ENCODE measurements around the gene SIT1.

DNA sequence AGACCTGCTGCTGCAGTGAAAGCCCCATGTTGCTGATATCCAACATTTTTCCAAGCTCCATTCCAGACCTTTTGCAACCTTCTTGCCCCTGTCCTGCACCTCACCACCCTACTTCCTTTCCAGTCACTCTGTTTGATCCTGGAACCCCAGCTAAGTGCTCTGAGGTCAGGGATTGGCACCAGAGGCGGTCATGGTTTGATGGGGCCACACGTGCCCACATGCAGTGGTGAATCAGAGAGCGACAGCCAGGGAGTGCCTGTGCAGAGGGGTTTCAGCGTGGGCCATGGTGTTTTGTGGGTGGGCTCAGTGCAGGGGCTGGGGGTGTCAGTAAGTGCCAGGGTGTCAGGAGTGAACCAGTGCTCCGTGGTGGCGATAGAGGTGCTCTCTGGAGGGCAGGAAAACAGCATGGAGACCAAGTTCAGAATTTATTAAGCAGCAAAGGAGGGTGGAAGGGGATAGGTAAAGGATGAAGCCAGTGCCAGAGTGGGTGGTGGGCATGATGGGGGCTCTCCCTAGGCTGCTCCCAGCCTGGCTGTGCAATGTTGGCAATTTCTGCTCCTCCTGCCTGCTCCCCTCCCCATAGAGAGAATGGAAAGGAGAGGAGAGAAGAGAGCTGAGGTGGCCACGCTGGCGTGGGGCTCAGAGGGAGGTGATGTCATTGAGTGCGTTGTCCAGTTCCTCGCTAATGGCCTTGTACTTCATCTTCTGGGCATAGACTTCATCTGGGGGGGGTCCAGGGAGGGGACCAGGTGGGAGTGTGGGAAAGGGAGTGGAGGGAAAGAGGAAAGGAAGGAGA is 32.0 kb upstream of the SIT1 start:
- no peak for TF ChIP-seq EZH2 (IDR thresholded peaks at IDR 0.05; ENCODE audit: borderline replicate concordance, low read depth, low read length, severe bottlenecking)
- TF ChIP-seq, protein P1, sequence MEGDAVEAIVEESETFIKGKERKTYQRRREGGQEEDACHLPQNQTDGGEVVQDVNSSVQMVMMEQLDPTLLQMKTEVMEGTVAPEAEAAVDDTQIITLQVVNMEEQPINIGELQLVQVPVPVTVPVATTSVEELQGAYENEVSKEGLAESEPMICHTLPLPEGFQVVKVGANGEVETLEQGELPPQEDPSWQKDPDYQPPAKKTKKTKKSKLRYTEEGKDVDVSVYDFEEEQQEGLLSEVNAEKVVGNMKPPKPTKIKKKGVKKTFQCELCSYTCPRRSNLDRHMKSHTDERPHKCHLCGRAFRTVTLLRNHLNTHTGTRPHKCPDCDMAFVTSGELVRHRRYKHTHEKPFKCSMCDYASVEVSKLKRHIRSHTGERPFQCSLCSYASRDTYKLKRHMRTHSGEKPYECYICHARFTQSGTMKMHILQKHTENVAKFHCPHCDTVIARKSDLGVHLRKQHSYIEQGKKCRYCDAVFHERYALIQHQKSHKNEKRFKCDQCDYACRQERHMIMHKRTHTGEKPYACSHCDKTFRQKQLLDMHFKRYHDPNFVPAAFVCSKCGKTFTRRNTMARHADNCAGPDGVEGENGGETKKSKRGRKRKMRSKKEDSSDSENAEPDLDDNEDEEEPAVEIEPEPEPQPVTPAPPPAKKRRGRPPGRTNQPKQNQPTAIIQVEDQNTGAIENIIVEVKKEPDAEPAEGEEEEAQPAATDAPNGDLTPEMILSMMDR (IDR thresholded peaks at IDR 0.05; ENCODE audit: extremely low read depth in 1 of 2, insufficient read depth in 1 of 2, low read depth in 1 of 2, low read length in 2 of 2): no peak
- TF ChIP-seq POLR2A (IDR thresholded peaks at IDR 0.05; ENCODE audit: low read depth, low read length): no peak
- TF ChIP-seq, protein P2, sequence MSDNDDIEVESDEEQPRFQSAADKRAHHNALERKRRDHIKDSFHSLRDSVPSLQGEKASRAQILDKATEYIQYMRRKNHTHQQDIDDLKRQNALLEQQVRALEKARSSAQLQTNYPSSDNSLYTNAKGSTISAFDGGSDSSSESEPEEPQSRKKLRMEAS (IDR thresholded peaks at IDR 0.05; ENCODE audit: insufficient read depth, insufficient read length): no peak
- TF ChIP-seq POLR2AphosphoS5 (IDR thresholded peaks at IDR 0.05; ENCODE audit: insufficient read depth, low read depth, low read length): no peak
- TF ChIP-seq JUN (IDR thresholded peaks at IDR 0.05; ENCODE audit: borderline replicate concordance, insufficient read depth, insufficient read length, low read depth): no peak
- no peak for TF ChIP-seq FOS (IDR thresholded peaks at IDR 0.05; ENCODE audit: borderline replicate concordance, insufficient read depth, low read length)
- no peak for TF ChIP-seq MYC (IDR thresholded peaks at IDR 0.05; ENCODE audit: low read depth, low read length)

Measured in endothelial cell of umbilical vein (primary cell).